H1 (cell line): ENCODE measurements around the gene PEAK3. TPM values are rescaled to one million over a fixed set of nuclear protein-coding genes. Genes with fewer than 3 reads are reported as not detected.

Source experiments
- CTCF ChIA-PET: fragments of 300-600 bp; sonication (Branson Sonifier 250); formaldehyde crosslinking; loops from one replicate; lab custom pipeline; 2021; ENCODE audit not compliant: partially characterized antibody; lab: Charles Lee
- POLR2A ChIA-PET: fragments of 300-600 bp; sonication (Branson Sonifier 250); formaldehyde crosslinking; loops from one replicate; lab custom pipeline; 2021; ENCODE audit warnings: inconsistent platforms; ENCODE audit not compliant: partially characterized antibody; lab: Charles Lee
- DNase-seq, 2 experiments: peaks; one replicate each; pipeline versions ENCODE4 v3.0.0 to v3.0.0-alpha.2; 2010 to 2022; ENCODE audit warnings: low spot score in 2 of 2, low read depth in 1 of 2, mixed read lengths in 1 of 2
- FAIRE-seq: peaks from 2 replicates; lab custom pipeline; 2011; peaks lifted over from hg19 to GRCh38; lab: Jason Lieb, UNC
- H2AFZ ChIP-seq: 2 replicates; pipeline ENCODE4 v1.8.1; 2012; ENCODE audit warnings: low read length, inconsistent platforms
- H2AK5ac ChIP-seq: 2 replicates; pipeline ENCODE4 v1.6.1; 2013; ENCODE audit warnings: low read depth, low read length
- H2BK120ac ChIP-seq: replicated peaks from 2 replicates; pipeline ENCODE3; 2013; ENCODE audit warnings: low read depth, low read length, inconsistent platforms
- H2BK12ac ChIP-seq: 2 replicates; pipeline ENCODE4 v1.6.1; 2013; ENCODE audit warnings: low read depth, low read length
- H2BK15ac ChIP-seq: 2 replicates; pipeline ENCODE4 v1.6.1; 2013; ENCODE audit warnings: low read length
- H2BK20ac ChIP-seq: 2 replicates; pipeline ENCODE4 v1.6.1; 2013; ENCODE audit warnings: low read length
- H2BK5ac ChIP-seq: 2 replicates; pipeline ENCODE4 v1.6.1; 2013; ENCODE audit warnings: low read depth, low read length
- H3K14ac ChIP-seq: 2 replicates; pipeline ENCODE4 v1.6.1; 2013; ENCODE audit warnings: inconsistent platforms; ENCODE audit not compliant: insufficient read length
- H3K18ac ChIP-seq: 2 replicates; pipeline ENCODE4 v1.6.1; 2013; ENCODE audit warnings: low read length; ENCODE audit errors: extremely low read depth
- H3K23ac ChIP-seq: 2 replicates; pipeline ENCODE4 v1.6.1; 2013; ENCODE audit warnings: inconsistent platforms; ENCODE audit not compliant: insufficient read length
- H3K23me2 ChIP-seq: 2 replicates; pipeline ENCODE4 v1.6.1; 2013; ENCODE audit warnings: low read depth, low read length
- H3K27ac ChIP-seq: 2 replicates; pipeline ENCODE4 v1.6.1; 2011; ENCODE audit warnings: low read depth, low read length, inconsistent platforms
- H3K27me3 ChIP-seq, 4 experiments: replicated peaks in 1 of 4; 1 replicate in 1 of 4; 2 replicates in 3 of 4; pipeline versions ENCODE4 v1.6.1 to v1.8.1; 2011 to 2013; ENCODE audit warnings: low read length in 3 of 4, mild to moderate bottlenecking in 3 of 4, inconsistent platforms in 2 of 4, mixed read lengths in 2 of 4, moderate library complexity in 1 of 4; ENCODE audit not compliant: control insufficient read depth in 3 of 4, insufficient read depth in 3 of 4; ENCODE audit errors: extremely low read depth in 1 of 4
- H3K36me3 ChIP-seq, 4 experiments: 2 replicates each; pipeline versions ENCODE4 v1.6.1 to v1.8.1; 2011 to 2013; ENCODE audit warnings: mild to moderate bottlenecking in 4 of 4, low read length in 3 of 4, moderate library complexity in 2 of 4, control low read depth in 1 of 4, inconsistent platforms in 1 of 4; ENCODE audit not compliant: insufficient read depth in 4 of 4, control insufficient read depth in 2 of 4
- H3K4ac ChIP-seq: replicated peaks from 2 replicates; pipeline ENCODE3; 2013; ENCODE audit warnings: low read length, low read depth, mixed read lengths, inconsistent platforms; ENCODE audit not compliant: insufficient read length
- H3K4me1 ChIP-seq, 4 experiments: replicated peaks in 1 of 4; 1 replicate in 1 of 4; 2 replicates in 3 of 4; pipeline versions ENCODE4 v1.6.1 to v1.8.1; 2011 to 2013; ENCODE audit warnings: low read length in 3 of 4, inconsistent platforms in 2 of 4, mixed read lengths in 1 of 4; ENCODE audit not compliant: insufficient read depth in 4 of 4, control insufficient read depth in 3 of 4
- H3K4me2 ChIP-seq, 2 experiments: 2 replicates each; pipeline versions ENCODE4 v1.6.1 to v1.8.1; 2011 to 2013; ENCODE audit warnings: low read depth in 2 of 2, low read length in 2 of 2, control low read depth in 1 of 2, inconsistent platforms in 1 of 2, mild to moderate bottlenecking in 1 of 2; ENCODE audit not compliant: insufficient read depth in 1 of 2
- H3K4me3 ChIP-seq, 4 experiments: fragments of 200-600, 300-600 bp in 1 of 4; sonication (generic), shearing (Covaris generic), sonication (Bioruptor Twin) in 1 of 4; 2 replicates each; pipeline versions ENCODE4 v1.5.1 to v1.8.1; 2011 to 2016; ENCODE audit warnings: low read length in 4 of 4, low read depth in 3 of 4, control low read depth in 2 of 4, inconsistent platforms in 2 of 4, mild to moderate bottlenecking in 2 of 4, mixed read lengths in 1 of 4, moderate library complexity in 1 of 4; ENCODE audit not compliant: insufficient read depth in 2 of 4; ENCODE audit errors: extremely low read depth in 1 of 4
- H3K56ac ChIP-seq: replicated peaks from 2 replicates; pipeline ENCODE3; 2013; ENCODE audit warnings: low read depth, mild to moderate bottlenecking, mixed read lengths, low read length, inconsistent platforms; ENCODE audit not compliant: insufficient read length
- H3K79me1 ChIP-seq: 2 replicates; pipeline ENCODE4 v1.6.1; 2013; ENCODE audit warnings: low read depth, low read length, control low read depth
- H3K79me2 ChIP-seq, 2 experiments: 2 replicates each; pipeline versions ENCODE4 v1.6.1 to v1.8.1; 2012 to 2013; ENCODE audit warnings: low read length in 2 of 2, mild to moderate bottlenecking in 2 of 2, inconsistent platforms in 1 of 2; ENCODE audit not compliant: insufficient read depth in 2 of 2, control insufficient read depth in 1 of 2
- H3K9ac ChIP-seq, 4 experiments: replicated peaks in 1 of 4; 1 replicate in 1 of 4; 2 replicates in 3 of 4; pipeline versions ENCODE4 v1.6.1 to v1.8.1; 2011 to 2013; ENCODE audit warnings: low read depth in 3 of 4, low read length in 3 of 4, control low read depth in 2 of 4, mild to moderate bottlenecking in 2 of 4, moderate library complexity in 2 of 4, inconsistent platforms in 1 of 4; ENCODE audit errors: extremely low read depth in 1 of 4
- H3K9me3 ChIP-seq, 2 experiments: 2 replicates each; pipeline versions ENCODE4 v1.6.1 to v1.8.1; 2012 to 2013; ENCODE audit warnings: mild to moderate bottlenecking in 2 of 2, moderate library complexity in 2 of 2, control low read depth in 1 of 2, inconsistent platforms in 1 of 2, low read depth in 1 of 2, low read length in 1 of 2, mixed read lengths in 1 of 2; ENCODE audit not compliant: insufficient read depth in 2 of 2
- H4K20me1 ChIP-seq, 2 experiments: replicated peaks in 1 of 2; 2 replicates each; pipeline versions ENCODE3 to v1.8.1; 2011 to 2013; ENCODE audit warnings: inconsistent platforms in 2 of 2, low read length in 2 of 2, mild to moderate bottlenecking in 1 of 2; ENCODE audit not compliant: insufficient read depth in 2 of 2, control insufficient read depth in 1 of 2
- H4K5ac ChIP-seq: 2 replicates; pipeline ENCODE4 v1.6.1; 2013; ENCODE audit warnings: low read length, low read depth, mixed read lengths, inconsistent platforms; ENCODE audit not compliant: insufficient read length
- H4K8ac ChIP-seq: 2 replicates; pipeline ENCODE4 v1.8.0; 2013; ENCODE audit warnings: mild to moderate bottlenecking, moderate library complexity, low read length, inconsistent platforms; ENCODE audit not compliant: insufficient read depth; ENCODE audit errors: extremely low read depth
- H4K91ac ChIP-seq: replicated peaks from 2 replicates; pipeline ENCODE3; 2013; ENCODE audit warnings: low read length, mixed read lengths, inconsistent platforms; ENCODE audit not compliant: insufficient read length
- ASH2L ChIP-seq: fragments of 200-600, 300-600 bp; sonication (generic); IDR thresholded peaks from one replicate; pipeline ENCODE4 v1.7.1; 2017; ENCODE audit warnings: low read length
- FOSL1 ChIP-seq: IDR thresholded peaks from 2 replicates; pipeline ENCODE4 v1.6.1; 2011; ENCODE audit warnings: mild to moderate bottlenecking, low read depth, low read length, moderate library complexity; ENCODE audit not compliant: insufficient read depth
- HDAC6 ChIP-seq: IDR thresholded peaks from one replicate; pipeline ENCODE4 v1.7.1; 2012; ENCODE audit warnings: low read depth, mild to moderate bottlenecking, inconsistent platforms, low read length, moderate library complexity
- POLR2A ChIP-seq, 2 experiments: IDR thresholded peaks; 1 replicate in 1 of 2; 2 replicates in 1 of 2; pipeline ENCODE4 v1.6.1; 2011; ENCODE audit warnings: low read depth in 2 of 2, low read length in 2 of 2, mild to moderate bottlenecking in 2 of 2; ENCODE audit errors: control extremely low read depth in 1 of 2
- RAD21 ChIP-seq, 2 experiments: IDR thresholded peaks in 1 of 2; conservative IDR thresholded peaks in 1 of 2; 2 replicates each; pipeline ENCODE4 v1.6.1; 2011; ENCODE audit warnings: low read depth in 2 of 2, low read length in 2 of 2, improper control_type of control experiment in 1 of 2, inconsistent platforms in 1 of 2, mild to moderate bottlenecking in 1 of 2, moderate library complexity in 1 of 2
- RNF2 ChIP-seq: fragments of 200-900, 300-1000 bp; sonication (generic); IDR thresholded peaks from 2 replicates; pipeline ENCODE4 v1.7.1; 2016; ENCODE audit warnings: borderline replicate concordance, low read depth, mild to moderate bottlenecking, antibody characterized with exemption, low read length; ENCODE audit not compliant: poor library complexity, severe bottlenecking; ENCODE audit errors: missing control alignments
- TAF1 ChIP-seq: IDR thresholded peaks from 2 replicates; pipeline ENCODE4 v1.6.1; 2011; ENCODE audit warnings: mild to moderate bottlenecking, low read depth, low read length
- TAF7 ChIP-seq: optimal IDR thresholded peaks from 2 replicates; pipeline ENCODE3; 2011; ENCODE audit warnings: low read depth, mild to moderate bottlenecking, inconsistent platforms, low read length, moderate library complexity, borderline replicate concordance
- YY1 ChIP-seq: IDR thresholded peaks from 2 replicates; pipeline ENCODE4 v1.6.1; 2011; ENCODE audit warnings: low read depth, mild to moderate bottlenecking, low read length
- WGBS, 2 experiments: shearing (Covaris generic) in 1 of 2; methylation state at CpG; one replicate each; pipeline versions ENCODE4 v1.1.6 to v1.1.7; 2013 to 2015; ENCODE audit warnings: low lambda C conversion rate in 2 of 2, mixed read lengths in 2 of 2, inconsistent platforms in 1 of 2, low coverage in 1 of 2, missing lambda C conversion rate in 1 of 2; ENCODE audit not compliant: insufficient replicate concordance in 2 of 2, insufficient coverage in 1 of 2, insufficient read length in 1 of 2; ENCODE audit errors: extremely low coverage in 1 of 2, missing lambda C conversion rate in 1 of 2; 5-methylcytosine and 5-hydroxymethylcytosine counted together
- polyA plus RNA-seq, 7 experiments: library from polyadenylated mRNA; depleted of rRNA in 3 of 7; stranded (reverse) in 5 of 7; unstranded in 2 of 7; fragments of >200 nt in 5 of 7; fragments of 200-250 nt in 2 of 7; gene quantifications; 1 replicate in 5 of 7; 2 replicates in 1 of 7; 4 replicates in 1 of 7; pipeline versions ENCODE4 v1.2.1 to v1.2.3, GENCODE V29; 2011 to 2013; ENCODE audit warnings: missing spikeins in 2 of 7, mixed read lengths in 2 of 7
- total RNA-seq: library from RNA; stranded (reverse); fragmentation: NEBNext Ultra II Directional; extraction: Animal tissue kit (Norgen Biotek cat#: 25700); gene quantifications from 2 replicates; pipeline ENCODE4 v1.2.1, GENCODE V29; 2021
- TF ChIP-seq, protein P1 (sequence below): IDR thresholded peaks from 2 replicates; pipeline ENCODE4 v1.6.1; 2011; ENCODE audit warnings: low read length, improper control_type of control experiment

Gene PEAK3
- total and polyA plus RNA-seq, 2 of the 8 experiments (the other 6 are each of a cell fraction or from before 2014, with no cell fraction given), result not detected

DNA sequence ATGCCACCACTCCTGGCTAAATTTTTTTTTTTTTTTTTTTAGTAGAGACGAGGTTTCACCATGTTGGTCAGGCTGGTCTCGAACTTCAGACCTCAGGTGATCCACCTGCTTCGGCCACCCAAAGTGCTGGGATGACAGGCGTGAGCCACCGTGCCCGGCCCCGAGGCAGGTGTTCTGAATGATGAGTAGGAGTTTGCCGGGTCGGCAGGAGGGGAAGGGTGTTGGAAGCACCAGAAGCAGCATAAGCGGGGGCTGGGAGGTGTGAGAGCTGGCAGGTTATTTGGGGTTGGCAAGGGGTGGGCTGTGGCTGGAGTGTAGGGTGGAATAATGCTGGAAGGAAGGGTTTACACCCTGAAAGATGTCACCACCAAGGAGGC is 48.3 kb upstream of the PEAK3 start:
- H3K4ac ChIP-seq, result no peak overlapping the region
- H3K79me1 ChIP-seq, result peaks cover 25% of the 10 kb centered on the region
- H4K5ac ChIP-seq, result no peak overlapping the region
- CTCF ChIA-PET, result interaction anchor here (0.7 to 6.3 kb wide), 4 partner anchors 14 to 746 kb away, joined by 3 to 27 read pairs (median 3); no protein-coding TSS in a partner anchor
- no peak overlapping the region for H3K27ac ChIP-seq
- H3K4me1 ChIP-seq, result peaks cover 0 to 33% (median 15%) of the 10 kb centered on the region in 4 experiments; a peak in 6 of 7 replicates
- no peak overlapping the region for H2BK15ac ChIP-seq
- H2BK20ac ChIP-seq, result no peak overlapping the region
- no peak overlapping the region for H3K9ac ChIP-seq
- no peak for DNase-seq
- FAIRE-seq, result no peak
- H2AFZ ChIP-seq, result no peak overlapping the region
- POLR2A ChIA-PET, result interaction anchor here (0.6 to 1.3 kb wide), 6 partner anchors 14 to 95 kb away, joined by 3 to 9 read pairs (median 3); no protein-coding TSS in a partner anchor
- no peak for TF ChIP-seq RNF2
- TF ChIP-seq TAF7, result no peak
- TF ChIP-seq FOSL1, result no peak
- no peak for TF ChIP-seq ASH2L
- TF ChIP-seq, protein P1, sequence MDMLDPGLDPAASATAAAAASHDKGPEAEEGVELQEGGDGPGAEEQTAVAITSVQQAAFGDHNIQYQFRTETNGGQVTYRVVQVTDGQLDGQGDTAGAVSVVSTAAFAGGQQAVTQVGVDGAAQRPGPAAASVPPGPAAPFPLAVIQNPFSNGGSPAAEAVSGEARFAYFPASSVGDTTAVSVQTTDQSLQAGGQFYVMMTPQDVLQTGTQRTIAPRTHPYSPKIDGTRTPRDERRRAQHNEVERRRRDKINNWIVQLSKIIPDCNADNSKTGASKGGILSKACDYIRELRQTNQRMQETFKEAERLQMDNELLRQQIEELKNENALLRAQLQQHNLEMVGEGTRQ, result no peak
- TF ChIP-seq RAD21 (IDR thresholded peaks at IDR 0.05 in 1 of 2, conservative IDR thresholded peaks at IDR 0.05 in 1 of 2; ENCODE audit: low read depth in 2 of 2, low read length in 2 of 2), result no peak
- no peak for TF ChIP-seq YY1
- TF ChIP-seq HDAC6, result no peak
- TF ChIP-seq TAF1, result no peak
- TF ChIP-seq POLR2A (IDR thresholded peaks at IDR 0.05; ENCODE audit: control extremely low read depth in 1 of 2, low read depth in 2 of 2, low read length in 2 of 2), result no peak
- no peak overlapping the region for H2AK5ac ChIP-seq
- no peak overlapping the region for H2BK120ac ChIP-seq
- peak overlapping the region in 1 of 2 experiments; percentile 35; a peak in 1 of 4 replicates for H3K4me2 ChIP-seq
- no peak overlapping the region for H2BK5ac ChIP-seq
- no peak overlapping the region for H4K8ac ChIP-seq
- no peak overlapping the region for H2BK12ac ChIP-seq
- H3K9me3 ChIP-seq, result peaks cover 0 to under 1% of the 10 kb centered on the region in 2 experiments; a peak in 1 of 4 replicates
- no peaks in the 10 kb centered on the region for H3K27me3 ChIP-seq
- no peak overlapping the region for H3K4me3 ChIP-seq
- peaks cover 5 to 63% of the 10 kb centered on the region in 2 experiments; a peak in 3 of 4 replicates for H3K79me2 ChIP-seq
- H3K23me2 ChIP-seq, result peaks cover 11% of the 10 kb centered on the region; the same call in 1 of the 2 replicates
- peaks cover 0 to 4% (median under 1%) of the 10 kb centered on the region in 4 experiments; a peak in 3 of 8 replicates for H3K36me3 ChIP-seq
- H3K56ac ChIP-seq, result no peak overlapping the region
- 90% methylated on average over 4 of the region's 10 CpGs; no CpG with 5 or more reads in 1 of the 2 experiments for WGBS, 2 experiments
- no peak overlapping the region for H3K18ac ChIP-seq
- no peak overlapping the region for H4K91ac ChIP-seq
- peaks cover 1 to 19% of the 10 kb centered on the region in 2 experiments for H4K20me1 ChIP-seq
- no peak overlapping the region for H3K23ac ChIP-seq
- H3K14ac ChIP-seq, result no peak overlapping the region
